Choroid plexus epithelial cell (primary cell): ENCODE data around the gene STAB2.

Experiments
- DNase-seq: peaks from one replicate; pipeline ENCODE4 v3.0.0-alpha.2; 2010; ENCODE audit warnings: low read depth
- H3K4me3 ChIP-seq: 2 replicates; pipeline ENCODE4 v1.5.1; 2011; ENCODE audit warnings: low read depth, mild to moderate bottlenecking, control low read depth, low read length, moderate library complexity
- TF ChIP-seq, protein P1 (sequence below): conservative IDR thresholded peaks from 2 replicates; pipeline ENCODE4 v1.5.1; 2011; ENCODE audit warnings: low read depth, mild to moderate bottlenecking, control low read depth, inconsistent platforms, low read length, moderate library complexity

Gene STAB2

DNA sequence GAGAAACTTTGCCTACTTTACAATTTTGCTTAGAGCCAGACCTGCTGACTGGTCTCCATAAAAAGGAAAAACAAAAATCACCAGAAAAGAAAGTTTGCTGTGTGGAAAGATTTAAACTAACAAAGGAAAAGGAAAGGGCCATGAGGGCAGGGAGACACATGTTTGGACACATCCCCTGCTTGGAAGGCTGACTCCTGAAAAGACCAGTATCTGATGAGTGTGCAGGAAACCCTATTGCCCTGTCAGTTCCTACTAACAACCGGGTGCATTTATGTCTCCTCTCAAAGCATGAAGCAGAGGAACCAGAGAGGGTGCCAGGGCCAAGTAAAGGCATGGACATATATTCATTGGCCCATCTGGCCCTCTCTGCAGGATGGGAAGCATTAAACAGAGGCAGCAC, 7.0 kb upstream of the STAB2 start:
- no peak overlapping the region for H3K4me3 ChIP-seq
- DNase-seq = no peak
- TF ChIP-seq, protein P1, sequence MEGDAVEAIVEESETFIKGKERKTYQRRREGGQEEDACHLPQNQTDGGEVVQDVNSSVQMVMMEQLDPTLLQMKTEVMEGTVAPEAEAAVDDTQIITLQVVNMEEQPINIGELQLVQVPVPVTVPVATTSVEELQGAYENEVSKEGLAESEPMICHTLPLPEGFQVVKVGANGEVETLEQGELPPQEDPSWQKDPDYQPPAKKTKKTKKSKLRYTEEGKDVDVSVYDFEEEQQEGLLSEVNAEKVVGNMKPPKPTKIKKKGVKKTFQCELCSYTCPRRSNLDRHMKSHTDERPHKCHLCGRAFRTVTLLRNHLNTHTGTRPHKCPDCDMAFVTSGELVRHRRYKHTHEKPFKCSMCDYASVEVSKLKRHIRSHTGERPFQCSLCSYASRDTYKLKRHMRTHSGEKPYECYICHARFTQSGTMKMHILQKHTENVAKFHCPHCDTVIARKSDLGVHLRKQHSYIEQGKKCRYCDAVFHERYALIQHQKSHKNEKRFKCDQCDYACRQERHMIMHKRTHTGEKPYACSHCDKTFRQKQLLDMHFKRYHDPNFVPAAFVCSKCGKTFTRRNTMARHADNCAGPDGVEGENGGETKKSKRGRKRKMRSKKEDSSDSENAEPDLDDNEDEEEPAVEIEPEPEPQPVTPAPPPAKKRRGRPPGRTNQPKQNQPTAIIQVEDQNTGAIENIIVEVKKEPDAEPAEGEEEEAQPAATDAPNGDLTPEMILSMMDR = no peak

DNA sequence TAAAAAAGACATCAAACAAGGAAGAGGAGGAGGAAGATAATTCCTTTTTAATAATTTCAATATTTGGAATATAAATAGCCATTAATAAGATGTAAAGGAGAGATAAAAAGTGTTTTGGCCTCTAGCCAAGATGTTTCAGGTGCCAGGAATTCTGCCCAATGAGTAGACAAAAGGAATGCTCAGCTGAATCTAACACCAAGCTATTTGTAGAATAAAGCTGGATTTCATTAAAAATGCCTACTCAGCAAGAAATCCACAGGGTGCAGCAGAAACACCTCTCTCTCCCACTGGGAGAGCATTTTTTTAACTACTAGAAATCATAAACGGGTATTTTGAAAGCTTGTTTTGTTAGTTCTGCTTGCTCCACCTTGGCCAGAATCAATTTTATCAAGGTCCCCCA, 4.1 kb upstream of the STAB2 start:
- no peak overlapping the region for H3K4me3 ChIP-seq

DNA sequence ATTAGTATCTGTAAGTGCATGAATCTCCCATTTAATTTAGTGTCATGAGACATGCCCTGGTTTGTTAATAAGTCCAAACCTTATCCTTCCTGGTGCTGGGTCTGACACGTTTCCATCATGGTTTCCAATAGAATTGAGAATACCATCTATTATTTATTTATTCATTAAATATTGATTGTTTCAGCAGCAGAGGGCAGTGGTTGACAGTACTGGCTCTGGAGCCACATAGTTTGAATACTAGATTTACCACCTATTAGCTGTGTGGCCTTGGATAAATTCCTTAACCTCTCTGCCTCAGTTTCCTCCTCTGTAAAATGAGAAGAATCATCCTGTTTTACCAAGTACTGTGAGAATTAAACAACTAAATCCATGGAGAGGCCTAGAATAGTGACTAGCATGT, 941 bp upstream of the STAB2 start:
- peak; percentile 21 for DNase-seq
- TF ChIP-seq, protein P1 = peak; percentile 47
- no peak overlapping the region for H3K4me3 ChIP-seq

More for the DNA sequence above, 4.1 kb upstream of the STAB2 start:
- DNase-seq = no peak
- TF ChIP-seq, protein P1 = no peak

GRCh38 chr12:103588680-103589079, 1.6 kb downstream of the STAB2 start:
- TF ChIP-seq, protein P1 = no peak
- no peak overlapping the region for H3K4me3 ChIP-seq
- no peak for DNase-seq

DNA sequence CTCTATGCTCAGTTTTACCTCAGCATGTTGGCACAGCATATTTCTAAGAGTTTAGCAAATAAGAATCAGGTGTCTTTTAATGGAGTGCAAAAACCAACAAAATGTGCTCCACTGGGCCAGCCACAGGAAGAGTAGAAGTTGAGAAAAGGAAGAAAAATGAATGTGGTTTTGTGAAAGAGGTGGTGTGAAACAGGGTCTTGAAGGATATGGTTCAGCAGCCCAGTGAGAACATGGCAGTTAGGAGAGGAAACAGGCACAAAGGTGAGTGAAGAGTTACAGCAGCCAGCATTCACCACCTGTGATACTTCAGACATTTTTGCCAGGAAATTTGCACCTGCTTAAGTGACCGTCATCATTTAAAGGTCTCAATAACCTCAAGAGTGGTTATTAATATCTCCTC, 2.4 kb downstream of the STAB2 start:
- H3K4me3 ChIP-seq = no peak overlapping the region
- DNase-seq = no peak

GRCh38 chr12:103590271-103590670, 3.2 kb downstream of the STAB2 start:
- TF ChIP-seq, protein P1 = no peak
- no peak for DNase-seq

More for the DNA sequence above, 2.4 kb downstream of the STAB2 start:
- TF ChIP-seq, protein P1 = no peak

DNA sequence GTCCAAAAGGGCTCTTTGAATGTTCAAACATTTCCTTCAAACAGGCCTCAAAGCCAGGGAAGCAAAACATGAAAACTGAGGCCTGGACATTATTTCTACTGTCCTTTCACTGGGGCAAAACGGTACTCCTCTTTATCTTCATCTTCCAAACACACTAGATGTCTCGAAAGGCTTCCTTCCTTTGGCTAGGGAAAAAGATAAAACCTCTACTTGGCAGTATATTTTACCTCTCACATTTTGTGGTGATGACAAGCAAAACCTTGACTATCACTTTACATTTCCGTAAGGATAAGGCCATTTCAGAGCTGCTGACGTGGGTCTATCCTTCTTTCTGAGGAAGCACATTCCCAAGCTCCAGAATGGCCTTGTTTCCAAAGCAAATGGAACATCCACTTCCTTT, 9.9 kb downstream of the STAB2 start:
- no peak overlapping the region for H3K4me3 ChIP-seq
- DNase-seq = no peak
- TF ChIP-seq, protein P1 = no peak

More at GRCh38 chr12:103590271-103590670, 3.2 kb downstream of the STAB2 start:
- H3K4me3 ChIP-seq = no peak overlapping the region
